ENCODE results near the gene SAMD8.

The SAMD8 gene

GRCh38 chr10:75111365-75111906 is at the start of gene SAMD8:
TSS of gene SAMD8 (plus strand) at chr10:75111656. CDS start at chr10:75150529, 38,873 bp downstream.
- FAIRE-seq (no peak), DNase-seq (ENCODE audit: insufficient read length, low spot score) (no peak)
- TF ChIP-seq POLR2A (IDR thresholded peaks at IDR 0.05; ENCODE audit: low read depth, low read length), result peak; percentile 89

- TF ChIP-seq POLR2A (IDR thresholded peaks at IDR 0.05; ENCODE audit: low read depth, low read length), result no peak
- DNase-seq (ENCODE audit: insufficient read length, low spot score) (no peak), FAIRE-seq (no peak)
Observed at GRCh38 chr10:75061709-75062505, 49.5 kb upstream of the SAMD8 start.

DNA sequence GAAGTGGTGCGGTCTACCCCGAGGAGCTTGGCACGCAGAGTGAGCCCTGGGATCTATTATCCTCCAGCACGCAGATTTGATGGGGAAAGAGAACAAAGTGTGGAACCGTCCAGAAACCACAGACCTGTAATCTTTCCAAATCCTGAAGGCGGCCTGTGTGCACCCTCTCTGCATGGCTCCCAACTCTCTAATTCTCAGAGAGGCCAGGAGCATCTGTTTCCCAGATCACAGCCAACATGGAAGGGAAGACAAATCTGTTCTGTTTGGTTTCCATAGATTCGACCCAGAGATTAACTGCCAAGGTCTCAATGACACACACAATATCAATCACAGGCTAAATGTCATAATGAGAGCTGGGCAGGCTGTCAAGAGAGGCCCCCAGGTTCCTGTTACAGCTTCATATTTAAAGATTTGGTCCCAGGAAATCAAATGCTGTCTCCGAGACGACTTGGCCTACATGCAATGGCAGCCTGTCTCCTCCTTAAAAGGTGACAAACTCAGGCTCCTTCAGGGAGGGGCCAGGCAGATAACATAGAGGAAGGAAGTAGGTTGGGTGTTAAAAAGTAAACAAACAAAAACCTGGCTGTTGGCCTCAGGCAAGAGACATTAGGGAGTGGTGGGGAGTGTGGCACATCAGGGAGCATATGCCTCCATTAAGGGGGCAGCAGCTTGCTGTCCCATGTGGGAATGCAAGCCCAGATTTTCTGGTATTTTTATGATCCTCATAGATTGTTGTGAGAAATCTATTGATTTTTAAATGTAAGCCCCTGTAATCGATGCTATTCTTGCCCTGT is 48.8 kb upstream of the SAMD8 start:
- FAIRE-seq (no peak), DNase-seq (ENCODE audit: insufficient read length, low spot score) (no peak)
- no peak for TF ChIP-seq POLR2A (IDR thresholded peaks at IDR 0.05; ENCODE audit: low read depth, low read length)

- FAIRE-seq, result no peak
- TF ChIP-seq POLR2A (IDR thresholded peaks at IDR 0.05; ENCODE audit: low read depth, low read length), result no peak
- DNase-seq (ENCODE audit: insufficient read length, low spot score), result no peak
Observed at GRCh38 chr10:75063461-75064230, 47.8 kb upstream of the SAMD8 start.

DNA sequence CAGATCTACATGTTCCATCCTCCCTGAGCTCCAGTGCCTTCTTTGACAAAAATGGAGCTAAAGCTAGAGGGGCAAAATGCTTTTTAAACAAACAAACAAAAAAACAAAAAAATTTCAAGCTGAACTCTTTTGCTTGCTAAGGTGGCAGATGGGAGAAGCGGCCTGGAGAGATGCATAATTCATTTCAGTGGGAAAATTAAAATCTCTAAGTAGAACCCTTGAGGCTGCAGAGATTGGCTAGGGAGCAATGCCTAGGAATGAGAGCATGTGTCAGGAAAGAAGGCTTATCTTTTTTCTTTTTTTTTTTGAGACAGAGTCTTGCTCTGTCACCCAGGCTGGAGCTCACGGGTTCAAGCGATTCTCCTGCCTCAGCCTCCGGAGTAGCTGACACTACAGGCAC is 46.4 kb upstream of the SAMD8 start:
- FAIRE-seq, result no peak
- TF ChIP-seq POLR2A (IDR thresholded peaks at IDR 0.05; ENCODE audit: low read depth, low read length), result no peak

DNA sequence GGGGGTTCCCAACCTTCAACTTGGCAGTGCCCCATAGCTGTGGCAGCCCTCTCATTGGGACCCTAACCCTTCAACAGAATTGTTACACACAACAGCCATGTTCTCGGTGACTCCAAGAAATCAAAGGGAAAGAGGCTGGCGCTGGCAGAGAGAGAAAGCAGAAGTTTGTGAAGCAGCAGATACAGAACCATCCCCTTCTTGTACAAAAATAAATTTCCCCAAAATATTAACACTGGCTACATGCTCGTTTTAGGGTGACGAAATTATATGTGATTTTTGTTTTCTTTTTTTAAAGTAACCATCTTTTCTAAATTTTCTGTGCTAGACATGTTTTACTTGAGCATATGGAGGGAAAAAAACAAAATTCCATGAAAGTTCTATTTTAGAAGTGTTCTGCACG is 45.2 kb upstream of the SAMD8 start:
- DNase-seq (ENCODE audit: insufficient read length, low spot score), result no peak
- TF ChIP-seq POLR2A (IDR thresholded peaks at IDR 0.05; ENCODE audit: low read depth, low read length), result no peak
- FAIRE-seq, result no peak

More for the DNA sequence above, 46.4 kb upstream of the SAMD8 start:
- no peak for DNase-seq (ENCODE audit: insufficient read length, low spot score)

GRCh38 chr10:75067272-75067671 is 44.2 kb upstream of the SAMD8 start:
- TF ChIP-seq POLR2A (IDR thresholded peaks at IDR 0.05; ENCODE audit: low read depth, low read length), result no peak
- DNase-seq (ENCODE audit: insufficient read length, low spot score), result no peak
- no peak for FAIRE-seq

- DNase-seq (ENCODE audit: insufficient read length, low spot score) (no peak), FAIRE-seq (no peak)
- TF ChIP-seq POLR2A (IDR thresholded peaks at IDR 0.05; ENCODE audit: low read depth, low read length), result no peak
Observed at GRCh38 chr10:75068523-75068922, 42.9 kb upstream of the SAMD8 start.

GRCh38 chr10:75070476-75070875 is 41.0 kb upstream of the SAMD8 start:
- DNase-seq (ENCODE audit: insufficient read length, low spot score) (no peak), FAIRE-seq (no peak)
- TF ChIP-seq POLR2A (IDR thresholded peaks at IDR 0.05; ENCODE audit: low read depth, low read length), result no peak

- TF ChIP-seq POLR2A (IDR thresholded peaks at IDR 0.05; ENCODE audit: low read depth, low read length), result no peak
- DNase-seq (ENCODE audit: insufficient read length, low spot score) (no peak), FAIRE-seq (no peak)
Observed at GRCh38 chr10:75070961-75071428, 40.5 kb upstream of the SAMD8 start.

DNA sequence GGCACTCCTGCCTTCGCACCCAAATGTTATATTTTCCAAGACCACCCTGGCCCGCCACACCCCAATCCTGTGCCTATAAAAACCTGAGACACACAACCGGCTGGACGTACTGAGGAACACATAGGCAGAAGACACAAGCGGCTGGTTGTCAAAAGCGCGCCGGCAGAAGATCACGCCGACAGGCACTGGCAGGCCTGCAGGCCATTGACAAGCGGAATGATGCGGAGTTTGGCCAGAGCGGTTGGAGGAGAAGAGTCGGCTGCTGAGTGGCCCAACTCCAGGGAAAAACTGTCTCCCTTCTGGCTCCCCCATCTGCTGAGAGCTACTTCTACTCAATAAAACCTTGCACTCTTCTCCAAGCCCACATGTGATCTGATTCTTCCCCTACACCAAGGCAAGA is 39.7 kb upstream of the SAMD8 start:
- DNase-seq (ENCODE audit: insufficient read length, low spot score) (no peak), FAIRE-seq (no peak)
- no peak for TF ChIP-seq POLR2A (IDR thresholded peaks at IDR 0.05; ENCODE audit: low read depth, low read length)

DNA sequence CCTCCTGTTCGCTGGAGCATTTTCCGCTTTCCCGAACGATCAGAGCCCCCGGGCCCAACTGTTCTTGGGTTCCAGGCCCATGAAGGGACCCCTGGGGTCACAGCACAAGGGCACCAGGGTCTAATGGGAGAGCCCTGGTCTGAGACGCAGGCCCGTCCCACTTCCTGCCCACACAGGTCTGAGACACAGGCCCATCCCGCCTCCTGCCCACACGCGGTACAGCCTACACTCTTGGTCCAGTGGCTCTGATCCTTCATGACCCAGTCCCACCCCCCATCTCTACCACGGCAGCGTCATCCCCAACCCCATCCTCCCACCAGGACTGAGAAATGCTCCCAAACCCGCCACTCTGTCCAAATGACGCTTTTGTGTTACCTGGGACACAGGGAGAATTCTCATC is 38.7 kb upstream of the SAMD8 start:
- DNase-seq (ENCODE audit: insufficient read length, low spot score) (no peak), FAIRE-seq (no peak)
- no peak for TF ChIP-seq POLR2A (IDR thresholded peaks at IDR 0.05; ENCODE audit: low read depth, low read length)

DNA sequence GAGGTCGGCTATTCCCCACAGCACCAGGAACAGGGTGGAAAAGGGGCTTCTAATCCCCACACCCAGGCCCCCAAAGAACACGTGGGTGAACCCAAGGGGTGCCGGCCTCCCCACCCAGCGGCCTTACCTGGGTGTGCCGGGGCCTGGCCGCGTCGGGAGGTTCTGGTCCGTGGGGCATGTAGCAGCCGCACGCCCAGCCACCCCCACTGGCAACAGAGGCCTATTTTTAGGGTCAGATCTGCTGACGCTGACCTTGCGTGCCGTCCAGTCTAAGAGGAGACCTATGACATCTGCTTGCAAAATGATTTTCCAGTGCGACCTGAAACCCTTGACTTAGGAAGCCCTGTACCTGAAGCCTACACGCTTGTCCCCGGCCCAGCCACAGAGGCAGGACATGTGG is 38.0 kb upstream of the SAMD8 start:
- no peak for TF ChIP-seq POLR2A (IDR thresholded peaks at IDR 0.05; ENCODE audit: low read depth, low read length)
- FAIRE-seq, result no peak
- no peak for DNase-seq (ENCODE audit: insufficient read length, low spot score)

All from H54 (cell line).